H9 (cell line): ENCODE measurements around the gene COTL1. TPM values are rescaled to one million over a fixed set of nuclear protein-coding genes. Genes with fewer than 3 reads are reported as not detected.

Experiments used
- DNase-seq: peaks from one replicate; pipeline ENCODE4 v3.0.0-alpha.2; 2017
- H2AFZ ChIP-seq: one replicate; pipeline ENCODE4 v1.6.1; 2013; ENCODE audit warnings: mild to moderate bottlenecking, low read length, control low read depth, moderate library complexity
- H2AK5ac ChIP-seq: 2 replicates; pipeline ENCODE4 v1.6.1; 2013; ENCODE audit warnings: low read length, control low read depth, mixed read lengths; ENCODE audit not compliant: insufficient read length
- H2BK120ac ChIP-seq: one replicate; pipeline ENCODE4 v1.6.1; 2013; ENCODE audit warnings: low read depth, mild to moderate bottlenecking, low read length, control low read depth, inconsistent platforms; ENCODE audit not compliant: poor library complexity, severe bottlenecking
- H2BK12ac ChIP-seq: 2 replicates; pipeline ENCODE4 v1.6.1; 2013; ENCODE audit warnings: low read length, control low read depth, mixed read lengths, low read depth; ENCODE audit not compliant: insufficient read length
- H2BK15ac ChIP-seq: 2 replicates; pipeline ENCODE4 v1.6.1; 2013; ENCODE audit warnings: low read depth, low read length, control low read depth
- H2BK20ac ChIP-seq: one replicate; pipeline ENCODE4 v1.6.1; 2013; ENCODE audit warnings: low read depth, mild to moderate bottlenecking, low read length, control low read depth, inconsistent platforms; ENCODE audit not compliant: poor library complexity, severe bottlenecking
- H2BK5ac ChIP-seq: 2 replicates; pipeline ENCODE4 v1.6.1; 2013; ENCODE audit warnings: low read length, control low read depth, mixed read lengths; ENCODE audit not compliant: insufficient read length
- H3K14ac ChIP-seq: 2 replicates; pipeline ENCODE4 v1.6.1; 2013; ENCODE audit warnings: low read length, control low read depth; ENCODE audit not compliant: insufficient read depth
- H3K18ac ChIP-seq: 2 replicates; pipeline ENCODE4 v1.6.1; 2013; ENCODE audit warnings: low read depth, mild to moderate bottlenecking, mixed read lengths, low read length, control low read depth; ENCODE audit not compliant: insufficient read length
- H3K23ac ChIP-seq: 2 replicates; pipeline ENCODE4 v1.6.1; 2013; ENCODE audit warnings: low read length, control low read depth, mixed read lengths, low read depth; ENCODE audit not compliant: insufficient read length
- H3K23me2 ChIP-seq: 2 replicates; pipeline ENCODE4 v1.6.1; 2013; ENCODE audit warnings: low read depth, mild to moderate bottlenecking, mixed read lengths, low read length, control low read depth; ENCODE audit not compliant: insufficient read length, poor library complexity, severe bottlenecking
- H3K27ac ChIP-seq: 2 replicates; pipeline ENCODE4 v1.5.1; 2013; ENCODE audit warnings: low read length, control low read depth, mixed read lengths, low read depth; ENCODE audit not compliant: insufficient read length
- H3K27me3 ChIP-seq: 2 replicates; pipeline ENCODE4 v1.6.1; 2013; ENCODE audit warnings: low read length, control low read depth, inconsistent platforms; ENCODE audit not compliant: insufficient read depth
- H3K4ac ChIP-seq: 2 replicates; pipeline ENCODE4 v1.6.1; 2013; ENCODE audit warnings: low read depth, mild to moderate bottlenecking, control low read depth, inconsistent platforms, low read length, moderate library complexity
- H3K4me1 ChIP-seq: 2 replicates; pipeline ENCODE4 v1.6.1; 2013; ENCODE audit warnings: low read length, control low read depth, inconsistent platforms; ENCODE audit not compliant: insufficient read depth
- H3K4me2 ChIP-seq: 2 replicates; pipeline ENCODE4 v1.6.1; 2013; ENCODE audit warnings: low read length, control low read depth, mixed read lengths; ENCODE audit not compliant: insufficient read length, insufficient read depth
- H3K56ac ChIP-seq: 2 replicates; pipeline ENCODE4 v1.6.1; 2013; ENCODE audit warnings: low read depth, mild to moderate bottlenecking, mixed read lengths, low read length, control low read depth; ENCODE audit not compliant: insufficient read length
- H3K79me1 ChIP-seq: 2 replicates; pipeline ENCODE4 v1.6.1; 2013; ENCODE audit warnings: low read depth, mild to moderate bottlenecking, moderate library complexity, low read length, control low read depth, inconsistent platforms; ENCODE audit not compliant: insufficient read depth, poor library complexity, severe bottlenecking
- H3K79me2 ChIP-seq: 2 replicates; pipeline ENCODE4 v1.6.1; 2013; ENCODE audit warnings: low read length, control low read depth, inconsistent platforms; ENCODE audit not compliant: insufficient read depth
- H3K9ac ChIP-seq: 2 replicates; pipeline ENCODE4 v1.6.1; 2013; ENCODE audit warnings: low read length, control low read depth, mixed read lengths; ENCODE audit not compliant: insufficient read length; ENCODE audit errors: extremely low read depth
- H3K9me3 ChIP-seq: one replicate; pipeline ENCODE4 v1.6.1; 2013; ENCODE audit warnings: low read depth, low read length, inconsistent platforms; ENCODE audit not compliant: control insufficient read depth
- H3T11ph ChIP-seq: one replicate; pipeline ENCODE4 v1.6.1; 2013; ENCODE audit warnings: mild to moderate bottlenecking, low read length, control low read depth, inconsistent platforms
- H4K20me1 ChIP-seq: one replicate; pipeline ENCODE4 v1.6.1; 2013; ENCODE audit not compliant: control insufficient read depth, insufficient read length, insufficient read depth
- H4K5ac ChIP-seq: 2 replicates; pipeline ENCODE4 v1.6.1; 2013; ENCODE audit warnings: low read depth, mild to moderate bottlenecking, mixed read lengths, low read length, control low read depth; ENCODE audit not compliant: insufficient read length
- H4K8ac ChIP-seq: replicated peaks from 2 replicates; pipeline ENCODE4 v1.6.1; 2013; ENCODE audit warnings: low read length, control low read depth, mixed read lengths, low read depth; ENCODE audit not compliant: insufficient read length
- H4K91ac ChIP-seq: 2 replicates; pipeline ENCODE4 v1.6.1; 2013; ENCODE audit warnings: low read depth, mild to moderate bottlenecking, moderate library complexity, mixed read lengths, low read length, control low read depth; ENCODE audit not compliant: insufficient read length
- H3K27ac Mint-ChIP-seq, 3 experiments: 2 replicates in 2 of 3; 3 replicates in 1 of 3; pipeline ENCODE4 v1.8.0; 2020 to 2021; ENCODE audit warnings: mixed read lengths in 3 of 3, mild to moderate bottlenecking in 1 of 3, moderate library complexity in 1 of 3
- H3K27me3 Mint-ChIP-seq: 2 replicates; pipeline ENCODE4 v1.8.0; 2021; ENCODE audit warnings: low read depth, mild to moderate bottlenecking, moderate library complexity, mixed read lengths
- H3K36me3 Mint-ChIP-seq, 3 experiments: 2 replicates in 2 of 3; 3 replicates in 1 of 3; pipeline ENCODE4 v1.8.0; 2020 to 2021; ENCODE audit warnings: low read depth in 3 of 3, mixed read lengths in 3 of 3; ENCODE audit not compliant: insufficient read depth in 1 of 3
- H3K4me1 Mint-ChIP-seq, 2 experiments: 2 replicates each; pipeline ENCODE4 v1.8.0; 2020; ENCODE audit warnings: mixed read lengths in 2 of 2
- H3K4me3 Mint-ChIP-seq, 2 experiments: 2 replicates in 1 of 2; 3 replicates in 1 of 2; pipeline ENCODE4 v1.8.0; 2020 to 2021; ENCODE audit warnings: mild to moderate bottlenecking in 2 of 2, mixed read lengths in 2 of 2, moderate library complexity in 1 of 2
- H3K9me3 Mint-ChIP-seq, 2 experiments: 2 replicates in 1 of 2; 3 replicates in 1 of 2; pipeline ENCODE4 v1.8.0; 2020; ENCODE audit warnings: mild to moderate bottlenecking in 2 of 2, mixed read lengths in 2 of 2, moderate library complexity in 1 of 2
- WGBS: extraction: QIAGEN DNeasy Blood & Tissue Kit; methylation state at CpG from one replicate; pipeline ENCODE4 v1.1.7; 2013; ENCODE audit warnings: missing lambda C conversion rate, low lambda C conversion rate, mixed read lengths; ENCODE audit not compliant: insufficient read length; ENCODE audit errors: extremely low coverage; 5-methylcytosine and 5-hydroxymethylcytosine counted together
- total RNA-seq: library from RNA; stranded (reverse); gene quantifications from 2 replicates; pipeline ENCODE4 v1.2.1, GENCODE V29; 2021
- TF ChIP-seq, protein P1 (sequence below): fragments of 200-600 bp; sonication (generic); conservative IDR thresholded peaks from 3 replicates; pipeline ENCODE4 v1.8.0; 2021; ENCODE audit warnings: antibody characterized with exemption, mild to moderate bottlenecking

Gene COTL1
- total RNA-seq, 1 experiment from 2014 or later, result 81.4 TPM

DNA sequence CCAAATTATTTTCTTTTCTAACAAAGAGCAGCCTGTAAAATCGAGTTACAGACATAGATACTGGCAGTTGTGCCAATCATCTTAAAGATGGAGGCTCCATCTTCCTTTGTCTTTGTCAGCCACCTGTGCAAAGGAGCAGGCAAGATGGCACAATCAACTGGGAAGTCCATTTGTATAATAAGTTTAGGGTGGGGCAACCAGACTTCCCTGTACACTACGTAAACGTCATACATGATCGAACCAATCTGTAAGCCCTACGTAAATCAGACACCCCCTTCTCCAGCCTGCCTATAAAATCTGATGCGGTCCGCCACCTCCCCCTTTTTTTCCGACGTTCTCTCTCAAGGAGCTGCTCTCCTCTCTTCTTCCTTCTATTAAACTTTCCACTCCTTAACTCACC, 82.0 kb downstream of the COTL1 start:
- Histone ChIP-seq H3K4me2 (no peak overlapping the region), H3K9ac (no peak overlapping the region), H2AK5ac (no peak overlapping the region), H3K23ac (no peak overlapping the region), H3K56ac (no peak overlapping the region), H3K14ac (no peak overlapping the region), H2BK5ac (no peak overlapping the region), H4K5ac (no peak overlapping the region), H3K79me2 (no peaks in the 10 kb centered on the region), H2BK15ac (no peak overlapping the region), H3K4ac (no peak overlapping the region), H2BK120ac (no peak overlapping the region), H3K23me2 (no peaks in the 10 kb centered on the region), H3K27ac (no peak overlapping the region), H3K4me1 (peaks cover 17% of the 10 kb centered on the region), H3T11ph (no peak overlapping the region), H2AFZ (no peak overlapping the region), H2BK12ac (no peak overlapping the region), H3K27me3 (no peaks in the 10 kb centered on the region), H3K9me3 (no peaks in the 10 kb centered on the region), H2BK20ac (peak overlapping the region; percentile 84), H3K79me1 (no peaks in the 10 kb centered on the region), H4K20me1 (no peaks in the 10 kb centered on the region), H4K91ac (no peak overlapping the region), H4K8ac (no peak overlapping the region), H3K18ac (no peak overlapping the region)
- Mint-ChIP-seq H3K36me3 (no peaks in the 10 kb centered on the region; a peak in 1 of 7 replicates), H3K4me1 (peaks cover 39 to 49% of the 10 kb centered on the region in 2 experiments), H3K27ac (no peak overlapping the region), H3K27me3 (no peaks in the 10 kb centered on the region; the same call in 1 of the 2 replicates), H3K9me3 (no peaks in the 10 kb centered on the region), H3K4me3 (no peak overlapping the region; a peak in 1 of 5 replicates)
- WGBS, result no CpG with 5 or more reads among the region's 9 CpGs
- DNase-seq, result no peak
- TF ChIP-seq, protein P1, sequence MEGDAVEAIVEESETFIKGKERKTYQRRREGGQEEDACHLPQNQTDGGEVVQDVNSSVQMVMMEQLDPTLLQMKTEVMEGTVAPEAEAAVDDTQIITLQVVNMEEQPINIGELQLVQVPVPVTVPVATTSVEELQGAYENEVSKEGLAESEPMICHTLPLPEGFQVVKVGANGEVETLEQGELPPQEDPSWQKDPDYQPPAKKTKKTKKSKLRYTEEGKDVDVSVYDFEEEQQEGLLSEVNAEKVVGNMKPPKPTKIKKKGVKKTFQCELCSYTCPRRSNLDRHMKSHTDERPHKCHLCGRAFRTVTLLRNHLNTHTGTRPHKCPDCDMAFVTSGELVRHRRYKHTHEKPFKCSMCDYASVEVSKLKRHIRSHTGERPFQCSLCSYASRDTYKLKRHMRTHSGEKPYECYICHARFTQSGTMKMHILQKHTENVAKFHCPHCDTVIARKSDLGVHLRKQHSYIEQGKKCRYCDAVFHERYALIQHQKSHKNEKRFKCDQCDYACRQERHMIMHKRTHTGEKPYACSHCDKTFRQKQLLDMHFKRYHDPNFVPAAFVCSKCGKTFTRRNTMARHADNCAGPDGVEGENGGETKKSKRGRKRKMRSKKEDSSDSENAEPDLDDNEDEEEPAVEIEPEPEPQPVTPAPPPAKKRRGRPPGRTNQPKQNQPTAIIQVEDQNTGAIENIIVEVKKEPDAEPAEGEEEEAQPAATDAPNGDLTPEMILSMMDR, result no peak
